OCI-M2 (cell line): Measurements from ENCODE around the gene RPSA.
"Not testable (repeated sequence)": the region's sequence is repeated elsewhere in the genome, so short reads cannot be mapped to it uniquely, and the experiment has no call there.

Source experiments
- DNase-seq: peaks from one replicate; lab custom pipeline; 2025; ENCODE audit not compliant: unreplicated experiment; lab: John Stamatoyannopoulos, UW

Gene RPSA

DNA sequence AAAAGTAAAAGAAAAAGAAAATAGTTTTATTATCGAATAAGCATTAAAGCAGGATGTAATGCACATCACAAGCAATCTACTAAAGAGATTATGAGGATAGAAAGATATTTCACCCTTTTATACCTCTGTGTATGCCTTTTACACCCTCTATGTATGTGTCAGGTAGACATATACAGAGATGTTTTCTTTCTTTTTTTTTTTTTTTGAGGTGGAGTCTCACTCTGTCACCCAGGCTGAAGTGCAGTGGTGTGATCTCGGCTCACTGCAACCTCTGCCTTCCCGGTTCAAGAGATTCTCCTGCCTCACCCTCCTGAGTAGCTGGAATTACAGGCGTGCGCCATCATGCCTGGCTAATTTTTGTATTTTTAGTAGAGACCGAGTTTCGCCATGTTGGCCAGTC, 47.4 kb downstream of the RPSA start:
- DNase-seq = not testable (repeated sequence)

DNA sequence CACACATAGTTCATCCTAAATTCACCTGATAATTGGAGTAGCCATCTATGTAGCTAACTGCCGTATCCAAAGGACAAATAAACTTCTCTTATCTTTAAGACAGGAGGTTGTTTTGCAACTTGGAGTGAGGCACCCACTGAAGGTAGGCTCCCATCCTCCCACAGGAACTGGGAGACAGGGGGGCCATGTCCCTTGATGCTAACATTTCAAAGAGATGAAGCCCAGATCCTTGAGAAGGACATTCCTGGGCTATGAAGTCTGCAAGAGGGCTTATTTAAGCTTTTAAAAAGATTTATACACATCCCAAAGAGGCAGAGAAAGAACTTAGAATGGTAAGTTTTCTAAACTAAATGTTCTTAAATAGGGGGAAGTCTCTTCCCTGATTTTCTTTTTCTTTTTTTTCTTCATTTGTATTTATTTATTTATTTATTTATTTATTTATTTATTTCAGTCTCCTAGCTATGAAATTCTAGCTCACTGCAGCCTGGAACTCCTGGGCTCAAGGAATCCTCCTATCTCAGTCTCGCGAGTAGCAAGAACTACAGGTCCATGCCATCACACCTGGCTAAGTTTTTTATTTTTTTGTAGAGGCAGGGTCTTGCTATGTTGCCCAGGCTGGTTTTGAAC, 48.2 kb downstream of the RPSA start:
- no peak for DNase-seq

DNA sequence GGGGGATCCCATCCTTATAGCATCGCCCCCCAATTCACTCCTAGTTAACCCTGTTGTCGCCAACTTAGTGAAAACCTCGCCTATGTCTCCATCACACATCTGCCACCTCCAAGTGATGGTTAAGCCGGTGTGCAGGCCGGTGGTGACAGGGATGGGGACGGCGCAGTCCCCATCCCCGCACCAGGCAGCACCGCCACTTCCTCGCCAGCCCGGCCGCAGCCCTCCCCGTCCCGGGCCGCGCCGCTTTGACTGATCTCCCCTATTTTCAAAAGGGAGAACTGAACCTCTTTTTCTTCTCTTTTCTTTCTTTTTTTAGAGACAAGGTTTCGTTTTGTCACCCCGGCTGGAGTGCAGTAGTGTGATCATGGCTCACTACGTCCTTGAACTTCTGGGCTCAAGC, 49.6 kb downstream of the RPSA start:
- no peak for DNase-seq

DNA sequence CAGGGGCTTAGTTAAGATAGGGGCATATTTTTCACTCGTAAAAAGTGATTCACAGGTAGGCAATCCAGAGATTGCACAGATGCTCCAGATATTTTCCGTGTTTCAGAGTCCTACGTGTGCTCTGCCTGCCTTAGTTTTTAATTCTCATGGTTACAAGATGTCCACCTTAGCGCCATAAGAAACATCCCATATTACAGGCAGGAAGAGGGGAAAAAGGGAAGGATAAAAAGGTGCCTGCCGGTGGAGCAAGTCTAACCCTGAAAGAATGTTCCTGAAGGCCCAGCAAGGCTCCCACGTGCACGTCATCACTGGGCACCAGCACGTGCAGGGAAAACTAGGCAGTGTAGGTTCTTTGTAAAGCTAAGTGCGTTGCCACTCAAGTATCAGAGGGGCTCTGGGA, 50.8 kb downstream of the RPSA start:
- no peak for DNase-seq

DNA sequence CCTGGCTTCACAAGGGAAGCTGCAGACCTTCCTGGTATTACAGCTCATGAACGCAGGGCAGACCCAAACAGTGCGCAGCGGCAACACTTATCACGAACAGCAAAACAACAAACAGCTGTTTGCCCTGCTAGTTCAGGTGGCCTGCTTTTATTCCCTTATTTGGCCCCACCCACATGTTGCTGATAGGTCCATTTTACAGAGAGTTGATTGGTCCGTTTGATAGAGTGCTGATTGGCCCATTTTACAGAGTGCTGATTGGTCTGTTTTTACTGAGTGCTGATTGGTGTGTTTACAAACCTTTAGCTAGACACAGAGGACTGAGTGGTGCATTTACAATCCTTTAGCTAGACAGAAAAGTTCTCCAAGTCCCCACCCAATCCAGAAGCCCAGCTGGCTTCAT, 52.1 kb downstream of the RPSA start:
- DNase-seq = not testable (repeated sequence)

DNA sequence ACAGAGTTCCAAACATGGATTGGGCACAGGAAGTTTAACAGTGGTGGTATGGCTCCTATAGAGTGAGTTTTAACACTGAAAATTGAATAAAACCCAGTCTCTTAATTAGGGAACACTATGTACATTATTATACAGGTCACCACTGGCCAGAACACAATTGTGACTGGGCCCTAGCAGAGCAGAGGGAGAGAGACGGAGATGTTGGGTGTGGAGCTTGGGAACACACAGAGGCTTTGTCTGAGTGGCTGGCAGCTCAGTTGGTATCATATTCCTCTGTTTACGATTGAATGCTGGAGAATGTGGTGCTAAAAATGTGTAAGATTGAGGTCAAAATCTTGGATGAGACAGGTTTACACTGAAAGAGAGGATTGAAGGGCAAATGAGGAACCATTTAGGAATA, 54.2 kb downstream of the RPSA start:
- no peak for DNase-seq
